GM12801 (cell line): ENCODE results near the gene NR2F1-AS1.

Experiments
- TF ChIP-seq, protein P1 (sequence below): IDR thresholded peaks from one replicate; pipeline ENCODE4 v1.5.1; 2011; ENCODE audit warnings: control low read depth; ENCODE audit not compliant: insufficient read length; ENCODE audit errors: extremely low read depth

The NR2F1-AS1 gene

DNA sequence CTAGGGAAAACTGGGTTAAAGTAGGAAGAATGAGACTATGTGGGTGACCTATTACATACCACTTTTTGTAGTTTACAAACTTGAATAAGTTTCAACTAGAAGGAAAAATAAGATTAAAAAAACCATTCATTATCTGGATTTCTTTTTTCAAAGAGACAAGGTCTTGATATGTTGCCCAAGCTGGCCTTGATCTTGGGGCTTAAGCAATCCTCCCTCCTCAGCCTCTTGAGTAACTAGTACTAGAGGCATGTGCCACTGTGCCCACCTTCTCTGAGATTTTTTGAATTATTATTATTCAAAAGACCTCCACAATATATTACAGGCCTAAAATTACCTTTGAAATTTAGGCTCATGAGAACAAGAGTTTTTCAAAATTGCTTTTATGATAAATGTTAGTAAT lies 63.2 kb downstream of the NR2F1-AS1 start:
- TF ChIP-seq, protein P1, sequence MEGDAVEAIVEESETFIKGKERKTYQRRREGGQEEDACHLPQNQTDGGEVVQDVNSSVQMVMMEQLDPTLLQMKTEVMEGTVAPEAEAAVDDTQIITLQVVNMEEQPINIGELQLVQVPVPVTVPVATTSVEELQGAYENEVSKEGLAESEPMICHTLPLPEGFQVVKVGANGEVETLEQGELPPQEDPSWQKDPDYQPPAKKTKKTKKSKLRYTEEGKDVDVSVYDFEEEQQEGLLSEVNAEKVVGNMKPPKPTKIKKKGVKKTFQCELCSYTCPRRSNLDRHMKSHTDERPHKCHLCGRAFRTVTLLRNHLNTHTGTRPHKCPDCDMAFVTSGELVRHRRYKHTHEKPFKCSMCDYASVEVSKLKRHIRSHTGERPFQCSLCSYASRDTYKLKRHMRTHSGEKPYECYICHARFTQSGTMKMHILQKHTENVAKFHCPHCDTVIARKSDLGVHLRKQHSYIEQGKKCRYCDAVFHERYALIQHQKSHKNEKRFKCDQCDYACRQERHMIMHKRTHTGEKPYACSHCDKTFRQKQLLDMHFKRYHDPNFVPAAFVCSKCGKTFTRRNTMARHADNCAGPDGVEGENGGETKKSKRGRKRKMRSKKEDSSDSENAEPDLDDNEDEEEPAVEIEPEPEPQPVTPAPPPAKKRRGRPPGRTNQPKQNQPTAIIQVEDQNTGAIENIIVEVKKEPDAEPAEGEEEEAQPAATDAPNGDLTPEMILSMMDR, result no peak

DNA sequence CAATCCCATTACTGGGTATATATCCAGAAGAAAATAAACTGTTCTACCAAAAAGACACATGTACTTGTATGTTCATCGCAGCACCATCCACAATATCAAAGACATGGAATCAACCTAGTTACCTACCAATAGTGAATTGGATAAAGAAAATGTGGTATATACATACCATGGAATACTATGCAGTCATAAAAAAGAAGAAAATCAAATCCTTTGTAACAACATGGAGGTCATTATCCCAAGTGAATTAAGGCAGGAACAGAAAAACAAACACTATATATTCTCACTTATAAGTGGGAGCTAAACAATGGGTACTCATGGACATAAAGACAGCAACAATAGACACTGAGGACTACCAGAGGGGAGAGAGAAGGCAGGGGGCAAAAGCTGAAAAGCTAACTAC lies 67.7 kb downstream of the NR2F1-AS1 start:
- TF ChIP-seq, protein P1, result no peak

DNA sequence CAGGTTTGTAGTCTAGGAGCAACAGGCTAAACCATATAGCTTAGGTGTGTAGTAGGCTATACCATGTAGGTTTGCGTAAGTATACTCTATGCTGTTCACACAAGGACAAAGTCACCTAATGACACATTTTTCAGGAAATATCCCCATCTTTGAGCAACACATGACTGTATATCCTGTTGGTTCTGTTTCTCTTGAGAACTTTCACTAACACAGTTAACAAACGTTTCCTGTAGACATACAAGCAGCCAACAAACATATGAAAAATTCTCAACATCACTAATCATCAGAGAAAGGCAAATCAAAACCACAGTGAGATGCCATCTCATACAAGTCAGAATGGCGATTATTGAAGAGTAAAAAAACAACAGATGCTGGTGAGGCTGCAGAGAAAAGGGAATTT lies 68.2 kb downstream of the NR2F1-AS1 start:
- TF ChIP-seq, protein P1, result no peak

DNA sequence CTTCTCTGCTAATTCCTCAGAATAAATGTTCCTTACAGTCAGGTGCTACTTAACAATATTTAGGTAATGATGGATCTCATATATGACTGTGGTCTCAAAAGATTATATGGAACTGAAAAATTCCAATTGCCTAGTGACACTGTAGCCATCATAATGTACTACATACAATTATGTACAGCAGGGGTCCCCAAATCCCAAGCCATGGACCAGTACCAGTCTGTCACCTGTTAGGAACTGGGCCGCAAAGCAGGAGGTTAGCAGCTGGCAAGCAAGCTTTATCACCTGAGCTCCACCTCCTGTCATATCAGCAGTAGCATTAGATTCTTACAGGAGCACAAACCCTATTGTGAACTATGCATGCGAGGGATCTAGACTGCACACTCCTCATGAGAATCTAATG lies 69.6 kb downstream of the NR2F1-AS1 start:
- TF ChIP-seq, protein P1, result no peak

DNA sequence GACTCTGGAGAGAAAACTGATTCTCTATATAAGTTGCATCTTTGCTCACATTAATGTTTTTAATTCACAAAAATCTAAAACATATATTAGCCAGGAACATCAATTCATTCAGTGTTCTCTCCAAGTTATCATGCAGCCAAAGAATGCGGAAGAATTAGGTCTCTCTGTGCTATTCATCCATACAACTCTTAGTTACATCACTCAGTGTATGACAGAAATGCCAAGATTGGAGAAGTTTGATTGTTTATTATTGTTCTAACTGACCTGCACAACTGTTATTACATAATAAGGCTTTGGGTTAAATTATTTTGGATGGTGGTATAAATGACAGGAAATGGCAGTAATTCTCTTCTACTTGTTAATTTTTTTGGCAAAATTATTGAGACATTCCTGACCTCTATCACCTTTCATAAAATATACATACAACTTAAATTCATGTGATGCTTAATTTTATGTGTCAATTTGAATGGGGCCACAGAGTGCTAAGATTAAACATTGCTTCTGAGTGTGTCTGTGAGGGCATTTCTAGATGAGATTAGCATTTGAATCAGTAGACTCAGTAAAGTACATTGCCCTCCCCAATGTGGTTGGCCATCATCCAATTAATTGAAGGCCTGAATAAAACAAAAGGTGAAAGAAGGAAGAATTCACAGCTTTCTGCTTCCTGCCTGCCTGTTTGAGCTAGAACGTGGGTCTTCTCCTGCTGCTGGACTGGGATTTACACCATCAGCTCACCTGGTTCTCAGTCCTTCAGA lies 70.2 kb downstream of the NR2F1-AS1 start:
- TF ChIP-seq, protein P1, result no peak

DNA sequence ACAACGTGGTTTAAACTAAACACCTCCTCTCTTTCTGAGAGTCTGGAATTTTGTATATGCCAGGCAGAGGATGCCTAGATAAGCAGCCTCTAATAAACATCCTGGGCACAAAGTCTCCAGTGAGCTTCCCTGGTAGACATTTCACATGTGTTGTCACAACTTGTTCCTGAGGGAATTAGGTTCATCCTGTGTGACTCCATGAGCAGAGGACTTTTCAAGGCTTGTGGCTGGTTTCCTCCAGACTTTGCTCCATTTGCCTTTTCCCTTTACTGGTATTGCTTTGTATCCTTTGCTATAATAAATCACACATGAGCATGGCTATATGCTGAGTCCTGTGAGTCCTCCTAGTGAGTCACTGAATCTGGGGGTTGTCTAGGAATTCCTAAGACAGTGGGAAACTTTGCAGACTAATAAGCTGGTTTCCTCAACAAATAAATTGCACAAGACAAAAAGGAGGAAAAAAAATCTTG lies 77.4 kb downstream of the NR2F1-AS1 start:
- TF ChIP-seq, protein P1, result no peak

DNA sequence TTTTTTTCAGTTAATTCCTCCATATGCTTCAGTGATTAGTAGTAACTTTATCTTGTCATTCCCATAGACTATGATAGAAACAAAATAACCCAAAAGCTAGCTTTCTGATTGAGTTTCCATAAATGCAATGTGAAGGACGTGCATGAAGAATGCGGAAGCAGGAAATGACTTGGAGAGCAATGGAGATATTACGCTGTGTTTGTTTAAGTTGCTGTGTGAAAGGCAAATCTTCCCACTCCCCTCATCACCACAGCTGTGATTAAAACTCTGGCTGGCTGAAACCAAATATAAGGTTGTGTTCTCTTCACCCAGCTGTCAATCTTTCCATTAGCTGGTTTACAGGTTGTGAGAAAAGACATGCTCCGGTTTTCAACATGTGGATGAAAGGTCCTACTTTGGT lies 83.9 kb downstream of the NR2F1-AS1 start:
- TF ChIP-seq, protein P1, result no peak
